Spleen (tissue), 7 donors: ENCODE results near the gene INHBE.
A peak's percentile ranks its signal among the peaks of the same experiment; 100 is the strongest.

ENCODE experiments used
- POLR2AphosphoS5 ChIP-seq, 3 donors: sonication (generic); formaldehyde crosslinking; IDR thresholded peaks; one replicate each; pipeline ENCODE4 v1.5.1; 2017; ENCODE audit warnings: antibody characterized with exemption in 3 of 3
- TF ChIP-seq, protein P1 (sequence below), 11 experiments: fragments of 200-600 bp in 7 of 11; fragments of 450-650 bp in 4 of 11; sonication (generic) in 4 of 11; IDR thresholded peaks in 8 of 11; conservative IDR thresholded peaks in 3 of 11; 1 replicate in 7 of 11; 2 replicates in 4 of 11; pipeline versions ENCODE4 v1.4.0 to v1.8.0; 2016 to 2021; ENCODE audit warnings: antibody characterized with exemption in 11 of 11, inconsistent platforms in 4 of 11, mild to moderate bottlenecking in 1 of 11
- donor health status: DM: no; HTN: no; CAD: no; lungs with moderate emphysema.
- donor health status: DM: no; HTN: no; CAD: no.
- donor health status: DM: no; HTN: no; CAD: no.

GRCh38 chr12:57430931-57431566 is 24.1 kb upstream of the INHBE start, which contains the start of gene R3HDM2:
- TF ChIP-seq, protein P1, sequence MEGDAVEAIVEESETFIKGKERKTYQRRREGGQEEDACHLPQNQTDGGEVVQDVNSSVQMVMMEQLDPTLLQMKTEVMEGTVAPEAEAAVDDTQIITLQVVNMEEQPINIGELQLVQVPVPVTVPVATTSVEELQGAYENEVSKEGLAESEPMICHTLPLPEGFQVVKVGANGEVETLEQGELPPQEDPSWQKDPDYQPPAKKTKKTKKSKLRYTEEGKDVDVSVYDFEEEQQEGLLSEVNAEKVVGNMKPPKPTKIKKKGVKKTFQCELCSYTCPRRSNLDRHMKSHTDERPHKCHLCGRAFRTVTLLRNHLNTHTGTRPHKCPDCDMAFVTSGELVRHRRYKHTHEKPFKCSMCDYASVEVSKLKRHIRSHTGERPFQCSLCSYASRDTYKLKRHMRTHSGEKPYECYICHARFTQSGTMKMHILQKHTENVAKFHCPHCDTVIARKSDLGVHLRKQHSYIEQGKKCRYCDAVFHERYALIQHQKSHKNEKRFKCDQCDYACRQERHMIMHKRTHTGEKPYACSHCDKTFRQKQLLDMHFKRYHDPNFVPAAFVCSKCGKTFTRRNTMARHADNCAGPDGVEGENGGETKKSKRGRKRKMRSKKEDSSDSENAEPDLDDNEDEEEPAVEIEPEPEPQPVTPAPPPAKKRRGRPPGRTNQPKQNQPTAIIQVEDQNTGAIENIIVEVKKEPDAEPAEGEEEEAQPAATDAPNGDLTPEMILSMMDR (IDR thresholded peaks at IDR 0.05 in 8 of 11, conservative IDR thresholded peaks at IDR 0.05 in 3 of 11) = peak in 2 of 11 experiments; percentile 10 to 27
- TF ChIP-seq POLR2AphosphoS5 (IDR thresholded peaks at IDR 0.05) = peak; percentile 99 to 100 (median 99)
